GM23338 (cell line): ENCODE measurements around the gene SH3D19.

Source experiments
- CTCF ChIP-seq, 2 experiments: fragments of 200-600 bp in 1 of 2; sonication (generic) in 1 of 2; conservative IDR thresholded peaks; 2 replicates each; pipeline versions ENCODE4 v1.5.1 to v1.6.1; 2016 to 2017; ENCODE audit warnings: antibody characterized with exemption in 2 of 2, low read depth in 2 of 2, mild to moderate bottlenecking in 2 of 2, moderate library complexity in 1 of 2
- EZH2 ChIP-seq: fragments of 200-600 bp; sonication (generic); IDR thresholded peaks from one replicate; pipeline ENCODE4 v1.8.0; 2017; ENCODE audit warnings: antibody characterized with exemption, mild to moderate bottlenecking, low read depth; ENCODE audit not compliant: unreplicated experiment
- EZH2phosphoT487 ChIP-seq: fragments of 200-600 bp; sonication (generic); IDR thresholded peaks from one replicate; pipeline ENCODE4 v1.8.1; 2018; ENCODE audit warnings: antibody characterized with exemption; ENCODE audit not compliant: unreplicated experiment
- JUNB ChIP-seq: IDR thresholded peaks from one replicate; pipeline ENCODE4 v1.6.1; 2016; ENCODE audit warnings: antibody characterized with exemption; ENCODE audit not compliant: unreplicated experiment
- NANOG ChIP-seq: IDR thresholded peaks from 2 replicates; pipeline ENCODE4 v1.6.1; 2016; ENCODE audit warnings: antibody characterized with exemption, borderline replicate concordance
- POLR2AphosphoS5 ChIP-seq: IDR thresholded peaks from 2 replicates; pipeline ENCODE4 v1.6.1; 2016; ENCODE audit warnings: antibody characterized with exemption, low read depth

GRCh38 chr4:151166636-151167035, 158.8 kb downstream of the SH3D19 start:
- TF ChIP-seq CTCF (conservative IDR thresholded peaks at IDR 0.05; ENCODE audit: low read depth in 2 of 2): no peak
- no peak for TF ChIP-seq JUNB
- TF ChIP-seq NANOG: no peak
- no peak for TF ChIP-seq POLR2AphosphoS5
- no peak for TF ChIP-seq EZH2phosphoT487
- TF ChIP-seq EZH2: no peak
